ENCODE data around the gene KRTAP4-4. TPM values are rescaled to one million over a fixed set of nuclear protein-coding genes. Genes with fewer than 3 reads are reported as not detected.
"Not testable (repeated sequence)": the region's sequence is repeated elsewhere in the genome, so short reads cannot be mapped to it uniquely, and the experiment has no call there.

The KRTAP4-4 gene
- total RNA-seq, 2 experiments from 2014 or later: not detected

GRCh38 chr17:41147531-41148204 lies 12.9 kb downstream of the KRTAP4-4 start:
- no peak overlapping the region for H3K27ac Mint-ChIP-seq
- no peak for ATAC-seq
- H3K9me3 Mint-ChIP-seq: peaks cover 13% of the 10 kb centered on the region
- no peak overlapping the region for H3K4me3 Mint-ChIP-seq
- intact Hi-C loops (cut with micrococcal nuclease): no loop called here
- no peaks in the 10 kb centered on the region for H3K27me3 Mint-ChIP-seq
- DNase-seq: no peak
- no peak for TF ChIP-seq CTCF (IDR thresholded peaks at IDR 0.05)
- CTCF ChIA-PET: no interaction called here
- H3K4me1 Mint-ChIP-seq (ENCODE audit: low read depth): no peaks in the 10 kb centered on the region
- H3K36me3 Mint-ChIP-seq (ENCODE audit: low read depth): peaks cover 5% of the 10 kb centered on the region
- POLR2A ChIA-PET: no interaction called here

- Mint-ChIP-seq H3K9me3 (peaks cover 20% of the 10 kb centered on the region), H3K27ac (no peak overlapping the region), H3K4me3 (no peak overlapping the region), H3K36me3 (ENCODE audit: low read depth) (peaks cover 10% of the 10 kb centered on the region), H3K27me3 (no peaks in the 10 kb centered on the region), H3K4me1 (ENCODE audit: low read depth) (no peaks in the 10 kb centered on the region)
- POLR2A ChIA-PET: no interaction called here
- CTCF ChIA-PET: no interaction called here
- TF ChIP-seq CTCF (IDR thresholded peaks at IDR 0.05): no peak
- ATAC-seq (no peak), DNase-seq (no peak)
- intact Hi-C loops (cut with micrococcal nuclease): no loop called here
These were observed 15.3 kb downstream of the KRTAP4-4 start for GRCh38 chr17:41145261-41145660.

GRCh38 chr17:41144846-41145245 lies 15.7 kb downstream of the KRTAP4-4 start:
- H3K4me1 Mint-ChIP-seq (ENCODE audit: low read depth): no peaks in the 10 kb centered on the region
- ATAC-seq: no peak
- peaks cover 20% of the 10 kb centered on the region for H3K9me3 Mint-ChIP-seq
- H3K4me3 Mint-ChIP-seq: no peak overlapping the region
- H3K27ac Mint-ChIP-seq: no peak overlapping the region
- no peak for DNase-seq
- CTCF ChIA-PET: no interaction called here
- POLR2A ChIA-PET: no interaction called here
- H3K27me3 Mint-ChIP-seq: no peaks in the 10 kb centered on the region
- H3K36me3 Mint-ChIP-seq (ENCODE audit: low read depth): peaks cover 10% of the 10 kb centered on the region
- TF ChIP-seq CTCF (IDR thresholded peaks at IDR 0.05): no peak
- intact Hi-C loops (cut with micrococcal nuclease): no loop called here

GRCh38 chr17:41141361-41141760 lies 19.2 kb downstream of the KRTAP4-4 start:
- Mint-ChIP-seq H3K27me3 (peaks cover 2% of the 10 kb centered on the region), H3K9me3 (peaks cover 28% of the 10 kb centered on the region), H3K27ac (no peak overlapping the region), H3K36me3 (ENCODE audit: low read depth) (peaks cover 13% of the 10 kb centered on the region), H3K4me1 (ENCODE audit: low read depth) (no peaks in the 10 kb centered on the region), H3K4me3 (no peak overlapping the region)
- no peak for ATAC-seq
- ChIA-PET CTCF (no interaction called here), POLR2A (no interaction called here)
- intact Hi-C loops (cut with micrococcal nuclease): no loop called here
- TF ChIP-seq CTCF (IDR thresholded peaks at IDR 0.05): no peak
- no peak for DNase-seq

GRCh38 chr17:41140360-41141131 lies 20.0 kb downstream of the KRTAP4-4 start, which contains the start of gene KRTAP4-6:
KRTAP4-6 (minus strand) TSS chr17:41140544; CDS start chr17:41140487, 57 bp downstream.
- intact Hi-C loops (cut with micrococcal nuclease): no loop called here
- TF ChIP-seq CTCF (IDR thresholded peaks at IDR 0.05): no peak
- CTCF ChIA-PET: no interaction called here
- no peak within 1 kb of the TSS for H3K27ac Mint-ChIP-seq
- no peaks in the 10 kb centered on the region for H3K4me1 Mint-ChIP-seq (ENCODE audit: low read depth)
- peaks cover 13% of the 10 kb centered on the region for H3K36me3 Mint-ChIP-seq (ENCODE audit: low read depth)
- POLR2A ChIA-PET: no interaction called here
- H3K27me3 Mint-ChIP-seq: peaks cover 2% of the 10 kb centered on the region
- H3K9me3 Mint-ChIP-seq: peaks cover 28% of the 10 kb centered on the region
- ATAC-seq (no peak), DNase-seq (no peak)
- no peak within 1 kb of the TSS for H3K4me3 Mint-ChIP-seq

- H3K27me3 Mint-ChIP-seq; H3K4me3 Mint-ChIP-seq; H3K27ac Mint-ChIP-seq; DNase-seq; CTCF ChIA-PET; H3K4me1 Mint-ChIP-seq (ENCODE audit: low read depth); ATAC-seq; intact Hi-C loops (cut with micrococcal nuclease); POLR2A ChIA-PET: not testable (repeated sequence)
- H3K9me3 Mint-ChIP-seq: peaks cover 28% of the 10 kb centered on the region
- peaks cover 13% of the 10 kb centered on the region for H3K36me3 Mint-ChIP-seq (ENCODE audit: low read depth)
These were observed 20.7 kb downstream of the KRTAP4-4 start for GRCh38 chr17:41139865-41140264.

All from activated CD8-positive, alpha-beta T cell treated with anti-CD3 and anti-CD28 coated beads for 36 hours (primary cell).